Epithelial cell of proximal tubule (primary cell): ENCODE data around the gene DMD. TPM values are rescaled to one million over a fixed set of nuclear protein-coding genes. Genes with fewer than 3 reads are reported as not detected.

Source experiments
- DNase-seq: peaks from one replicate; pipeline ENCODE4 v3.0.0-alpha.2; 2011; ENCODE audit warnings: low read depth
- H3K4me3 ChIP-seq: 2 replicates; pipeline ENCODE4 v1.5.1; 2011; ENCODE audit warnings: low read depth, mild to moderate bottlenecking, low read length
- total RNA-seq: library from RNA; depleted of rRNA; stranded (reverse); fragments of >200 nt; gene quantifications from 2 replicates; pipeline ENCODE4 v1.2.3, GENCODE V29; 2015
- TF ChIP-seq, protein P1 (sequence below): conservative IDR thresholded peaks from 2 replicates; pipeline ENCODE4 v1.5.1; 2012; ENCODE audit warnings: low read depth, mild to moderate bottlenecking, low read length

The DMD gene
- total RNA-seq, 1 donor from 2014 or later, result 1.3 TPM

DNA sequence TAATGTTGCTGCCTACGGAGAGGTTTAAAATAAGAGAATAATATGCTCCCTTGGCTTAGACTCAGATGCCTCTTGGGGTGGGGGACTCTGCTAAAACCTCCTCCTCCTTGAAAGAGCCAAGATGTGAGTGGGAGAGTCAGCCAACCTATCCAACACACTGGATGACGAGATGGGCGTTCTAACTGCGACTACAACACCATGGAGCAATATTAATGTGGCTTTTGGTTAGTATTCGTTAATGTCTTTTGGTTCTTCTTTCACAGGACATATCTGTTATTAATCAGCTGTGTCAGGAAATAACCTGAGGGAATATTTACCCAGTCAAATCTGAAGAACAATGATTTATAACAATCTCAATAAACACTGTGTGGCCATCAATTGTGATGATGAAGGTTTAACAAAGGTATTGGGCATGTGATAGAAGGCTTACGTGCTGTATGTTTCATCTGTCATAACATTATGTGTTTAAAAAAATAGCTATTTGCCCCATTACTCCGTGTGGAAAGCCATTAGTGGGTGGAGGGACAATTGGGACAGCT is 1996.0 kb downstream of the DMD start:
- H3K4me3 ChIP-seq, result no peak overlapping the region
- no peak for DNase-seq
- TF ChIP-seq, protein P1, sequence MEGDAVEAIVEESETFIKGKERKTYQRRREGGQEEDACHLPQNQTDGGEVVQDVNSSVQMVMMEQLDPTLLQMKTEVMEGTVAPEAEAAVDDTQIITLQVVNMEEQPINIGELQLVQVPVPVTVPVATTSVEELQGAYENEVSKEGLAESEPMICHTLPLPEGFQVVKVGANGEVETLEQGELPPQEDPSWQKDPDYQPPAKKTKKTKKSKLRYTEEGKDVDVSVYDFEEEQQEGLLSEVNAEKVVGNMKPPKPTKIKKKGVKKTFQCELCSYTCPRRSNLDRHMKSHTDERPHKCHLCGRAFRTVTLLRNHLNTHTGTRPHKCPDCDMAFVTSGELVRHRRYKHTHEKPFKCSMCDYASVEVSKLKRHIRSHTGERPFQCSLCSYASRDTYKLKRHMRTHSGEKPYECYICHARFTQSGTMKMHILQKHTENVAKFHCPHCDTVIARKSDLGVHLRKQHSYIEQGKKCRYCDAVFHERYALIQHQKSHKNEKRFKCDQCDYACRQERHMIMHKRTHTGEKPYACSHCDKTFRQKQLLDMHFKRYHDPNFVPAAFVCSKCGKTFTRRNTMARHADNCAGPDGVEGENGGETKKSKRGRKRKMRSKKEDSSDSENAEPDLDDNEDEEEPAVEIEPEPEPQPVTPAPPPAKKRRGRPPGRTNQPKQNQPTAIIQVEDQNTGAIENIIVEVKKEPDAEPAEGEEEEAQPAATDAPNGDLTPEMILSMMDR, result no peak

DNA sequence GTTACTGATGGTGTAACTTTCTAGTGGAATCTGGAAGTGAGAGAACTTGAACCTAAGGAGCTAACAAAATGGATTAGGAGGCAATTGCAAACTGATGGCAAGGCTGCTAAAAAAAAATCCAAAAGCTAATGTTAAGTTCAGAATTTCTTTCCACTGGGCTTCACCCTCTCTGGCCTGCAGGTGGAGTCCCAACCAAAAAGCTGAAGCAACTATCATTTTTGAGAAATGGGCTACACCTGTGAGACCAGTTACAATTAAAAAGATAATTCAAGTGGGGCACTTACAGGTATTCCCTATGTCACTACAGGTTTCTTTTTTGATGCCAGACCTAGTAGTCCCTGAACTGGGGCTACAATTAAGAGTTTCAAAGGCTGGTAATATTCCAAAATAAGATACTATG is 1997.4 kb downstream of the DMD start:
- DNase-seq, result no peak
- no peak overlapping the region for H3K4me3 ChIP-seq
- TF ChIP-seq, protein P1, result peak; percentile 65

DNA sequence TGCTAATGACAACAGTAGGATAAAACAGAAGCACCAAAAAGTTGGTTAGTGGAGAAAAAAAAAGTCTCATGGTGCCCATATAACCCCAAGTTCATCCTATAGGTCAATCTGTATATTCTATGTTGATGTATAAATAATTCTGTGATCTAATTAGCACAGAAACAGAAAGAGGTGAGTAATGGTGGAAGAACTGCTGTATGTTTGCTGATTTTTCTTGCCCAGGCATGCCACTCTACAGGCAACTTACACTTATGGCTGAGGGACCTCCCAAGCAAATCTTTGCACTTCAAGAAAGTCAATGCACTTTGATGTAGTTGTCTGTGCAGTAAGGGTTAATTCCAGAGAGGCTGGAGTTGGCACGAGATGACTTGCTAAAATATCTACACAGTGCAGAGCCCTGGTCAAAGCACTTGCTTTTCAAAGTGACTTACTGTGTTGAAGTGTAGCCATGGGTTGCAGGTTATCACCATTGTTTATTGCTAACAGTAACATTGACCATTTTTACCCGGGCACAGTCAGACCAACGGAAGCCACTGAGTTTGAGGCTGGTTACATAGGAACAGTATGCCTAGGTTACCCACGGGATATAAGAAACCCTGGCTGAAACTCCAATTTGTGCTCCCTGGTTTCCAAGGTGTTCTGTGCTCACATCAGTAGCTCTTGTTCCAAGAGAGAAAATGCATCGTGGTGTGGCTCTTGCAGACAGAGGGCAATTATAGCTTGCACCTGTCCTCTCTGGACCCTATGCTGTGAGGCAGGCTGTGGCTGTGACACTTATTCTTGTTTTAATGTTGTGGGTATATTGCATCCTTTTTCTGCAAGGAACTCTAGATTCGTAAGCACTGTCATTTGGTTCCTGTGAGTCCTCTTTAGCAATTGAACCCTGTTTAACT is 1998.2 kb downstream of the DMD start:
- TF ChIP-seq, protein P1, result no peak
- DNase-seq, result no peak
- no peak overlapping the region for H3K4me3 ChIP-seq

DNA sequence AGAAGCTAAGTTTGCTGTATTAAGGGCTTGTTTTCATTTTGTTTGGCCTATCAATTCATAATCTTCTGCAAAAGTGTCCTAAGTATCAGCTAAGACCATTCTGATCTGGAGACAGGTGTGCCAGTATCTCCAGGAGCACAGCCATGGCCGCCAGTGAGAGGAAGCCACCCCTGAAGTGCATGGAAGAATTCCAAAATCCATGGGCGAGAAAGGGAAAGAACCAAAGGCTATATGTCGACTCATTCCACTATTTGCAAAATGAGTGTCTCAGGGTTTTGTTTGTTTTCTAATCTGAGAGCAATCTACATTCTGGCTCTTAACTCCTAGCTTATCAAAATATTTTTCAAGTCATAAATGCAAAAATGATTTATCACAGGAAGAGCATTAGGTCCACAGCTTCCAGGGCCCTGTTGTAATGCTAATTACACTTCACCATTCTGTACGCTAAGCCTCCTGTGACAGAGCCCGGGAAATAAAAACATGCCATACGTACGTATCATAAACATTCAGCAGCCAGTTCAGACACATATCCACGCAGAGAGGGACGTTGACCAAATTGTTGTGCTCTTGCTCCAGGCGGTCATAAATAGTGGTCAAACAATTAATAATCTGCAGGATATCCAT is 2002.2 kb downstream of the DMD start:
- DNase-seq, result no peak
- TF ChIP-seq, protein P1, result no peak
- no peak overlapping the region for H3K4me3 ChIP-seq

DNA sequence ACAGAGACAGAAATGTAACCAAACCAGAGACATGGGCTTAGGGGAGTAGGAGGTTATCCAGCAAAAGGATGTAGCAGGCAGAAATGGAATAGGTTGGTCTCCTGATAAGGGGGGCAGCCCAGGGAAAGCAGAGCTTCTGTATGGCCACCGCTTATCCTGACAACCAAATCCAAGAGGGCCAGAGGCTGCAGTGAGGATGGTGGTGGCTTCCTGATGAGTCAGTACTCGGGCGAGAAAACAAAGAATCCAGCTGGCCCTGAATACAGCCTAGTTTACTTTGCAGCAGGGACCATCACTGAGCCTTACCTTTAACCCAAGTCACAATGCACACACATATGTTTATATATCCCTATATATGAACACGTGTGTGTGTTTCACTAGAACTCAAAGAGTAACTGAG is 2009.8 kb downstream of the DMD start:
- TF ChIP-seq, protein P1, result no peak
- no peak overlapping the region for H3K4me3 ChIP-seq

DNA sequence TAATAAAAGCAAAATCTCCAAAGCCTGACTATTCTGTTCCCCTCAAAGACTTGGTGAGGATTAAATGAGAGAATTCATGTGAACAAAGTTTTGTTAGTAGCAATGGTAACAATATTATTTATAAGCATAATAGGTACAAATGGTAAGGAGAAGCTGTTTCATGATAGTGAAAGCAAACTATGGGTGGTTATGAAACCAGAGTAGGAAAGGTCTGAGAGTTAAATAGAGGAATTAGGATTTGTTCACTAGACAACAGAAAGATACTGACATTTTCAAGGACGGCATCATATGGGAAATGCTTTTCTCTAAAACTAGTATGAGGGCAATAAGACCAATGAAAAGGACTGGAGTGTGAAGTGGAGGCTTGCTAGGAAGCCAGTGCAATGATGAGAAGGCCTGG is 2010.9 kb downstream of the DMD start:
- no peak overlapping the region for H3K4me3 ChIP-seq
- TF ChIP-seq, protein P1, result no peak
- DNase-seq, result no peak

More for the DNA sequence above, 2009.8 kb downstream of the DMD start:
- no peak for DNase-seq
